AG04449 (cell line): ENCODE measurements around the gene HCN2.

Source experiments
- CTCF ChIA-PET: fragments of 350-600 bp; formaldehyde crosslinking; extraction: SDS; loops from one replicate; lab custom pipeline; 2021; ENCODE audit warnings: antibody characterized with exemption; lab: Yijun Ruan, JAX
- POLR2A ChIA-PET: fragments of 400-600, 350-600 bp; formaldehyde crosslinking; extraction: SDS; loops from one replicate; lab custom pipeline; 2020; ENCODE audit warnings: antibody characterized with exemption, inconsistent platforms; lab: Yijun Ruan, JAX
- DNase-seq: peaks from one replicate; pipeline ENCODE4 v3.0.0-alpha.2; 2010; ENCODE audit warnings: low read depth, low spot score
- H3K4me3 ChIP-seq: 2 replicates; pipeline ENCODE4 v1.5.1; 2011; ENCODE audit warnings: low read depth, mild to moderate bottlenecking, control low read depth, low read length
- TF ChIP-seq, protein P1 (sequence below): IDR thresholded peaks from one replicate; pipeline ENCODE4 v1.5.1; 2011; ENCODE audit warnings: mild to moderate bottlenecking, moderate library complexity, low read length, control low read depth, inconsistent platforms; ENCODE audit not compliant: insufficient read depth; ENCODE audit errors: missing control alignments

HCN2 gene

DNA sequence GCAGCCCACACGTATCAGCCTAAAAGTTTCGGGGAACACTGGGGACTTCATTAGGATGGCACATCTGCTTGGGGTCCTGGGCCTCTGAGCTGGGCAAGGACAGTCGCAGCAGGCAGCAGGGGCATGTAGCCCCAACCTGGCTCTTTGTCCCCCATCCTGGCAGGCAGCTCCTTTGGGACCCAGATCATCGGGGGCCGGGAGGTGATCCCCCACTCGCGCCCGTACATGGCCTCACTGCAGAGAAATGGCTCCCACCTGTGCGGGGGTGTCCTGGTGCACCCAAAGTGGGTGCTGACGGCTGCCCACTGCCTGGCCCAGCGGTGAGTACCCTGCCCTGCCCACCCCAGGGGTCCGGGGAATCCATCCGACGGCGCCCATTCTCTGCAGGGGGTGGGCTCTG lies 42.6 kb upstream of the HCN2 start:
- TF ChIP-seq, protein P1, sequence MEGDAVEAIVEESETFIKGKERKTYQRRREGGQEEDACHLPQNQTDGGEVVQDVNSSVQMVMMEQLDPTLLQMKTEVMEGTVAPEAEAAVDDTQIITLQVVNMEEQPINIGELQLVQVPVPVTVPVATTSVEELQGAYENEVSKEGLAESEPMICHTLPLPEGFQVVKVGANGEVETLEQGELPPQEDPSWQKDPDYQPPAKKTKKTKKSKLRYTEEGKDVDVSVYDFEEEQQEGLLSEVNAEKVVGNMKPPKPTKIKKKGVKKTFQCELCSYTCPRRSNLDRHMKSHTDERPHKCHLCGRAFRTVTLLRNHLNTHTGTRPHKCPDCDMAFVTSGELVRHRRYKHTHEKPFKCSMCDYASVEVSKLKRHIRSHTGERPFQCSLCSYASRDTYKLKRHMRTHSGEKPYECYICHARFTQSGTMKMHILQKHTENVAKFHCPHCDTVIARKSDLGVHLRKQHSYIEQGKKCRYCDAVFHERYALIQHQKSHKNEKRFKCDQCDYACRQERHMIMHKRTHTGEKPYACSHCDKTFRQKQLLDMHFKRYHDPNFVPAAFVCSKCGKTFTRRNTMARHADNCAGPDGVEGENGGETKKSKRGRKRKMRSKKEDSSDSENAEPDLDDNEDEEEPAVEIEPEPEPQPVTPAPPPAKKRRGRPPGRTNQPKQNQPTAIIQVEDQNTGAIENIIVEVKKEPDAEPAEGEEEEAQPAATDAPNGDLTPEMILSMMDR, result no peak
- no peak overlapping the region for H3K4me3 ChIP-seq
- ChIA-PET CTCF (no interaction called here), POLR2A (interaction anchor here (1.1 kb wide), 1 partner anchor 40 kb away, joined by 5 read pairs; no protein-coding TSS in a partner anchor)
- no peak for DNase-seq

DNA sequence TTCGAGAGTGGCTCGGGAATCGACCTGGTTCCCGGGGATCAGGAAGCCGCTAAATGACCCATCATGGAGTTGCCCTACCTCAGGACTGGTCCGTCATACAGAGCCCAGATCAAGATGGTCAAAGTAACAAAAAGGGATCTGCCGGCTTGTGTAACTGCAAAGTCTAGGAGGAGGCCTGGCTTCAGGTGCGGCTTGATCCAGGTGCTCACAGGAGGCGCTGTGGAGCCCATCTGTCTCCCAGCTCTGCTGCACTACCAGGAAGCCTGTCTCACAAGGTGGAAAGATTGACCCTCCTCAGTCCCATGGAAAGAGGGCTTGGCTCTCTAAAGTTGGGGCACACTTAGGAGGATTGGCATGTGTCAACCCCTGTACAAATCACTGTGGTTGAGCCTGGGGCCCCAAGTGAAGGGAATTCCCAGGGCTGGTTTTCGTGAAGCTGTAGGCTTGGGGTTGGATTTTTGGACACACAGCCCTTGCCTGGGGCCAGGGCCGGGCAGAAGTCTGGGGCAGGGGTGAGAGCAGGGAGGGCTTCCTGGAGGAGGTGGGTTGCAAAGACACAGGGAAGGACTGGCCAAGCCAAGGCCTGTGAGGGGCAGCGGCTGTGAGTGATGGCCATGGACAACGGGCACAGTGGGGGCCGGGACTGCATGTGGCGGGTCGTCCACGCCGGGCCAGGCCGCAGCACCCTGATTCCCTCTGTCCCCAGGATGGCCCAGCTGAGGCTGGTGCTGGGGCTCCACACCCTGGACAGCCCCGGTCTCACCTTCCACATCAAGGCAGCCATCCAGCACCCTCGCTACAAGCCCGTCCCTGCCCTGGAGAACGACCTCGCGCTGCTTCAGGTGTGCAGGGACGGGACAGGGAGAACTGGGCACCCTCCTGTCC lies 41.6 kb upstream of the HCN2 start:
- no peak for DNase-seq
- ChIA-PET POLR2A (no interaction called here), CTCF (no interaction called here)
- TF ChIP-seq, protein P1, result no peak
- no peak overlapping the region for H3K4me3 ChIP-seq

DNA sequence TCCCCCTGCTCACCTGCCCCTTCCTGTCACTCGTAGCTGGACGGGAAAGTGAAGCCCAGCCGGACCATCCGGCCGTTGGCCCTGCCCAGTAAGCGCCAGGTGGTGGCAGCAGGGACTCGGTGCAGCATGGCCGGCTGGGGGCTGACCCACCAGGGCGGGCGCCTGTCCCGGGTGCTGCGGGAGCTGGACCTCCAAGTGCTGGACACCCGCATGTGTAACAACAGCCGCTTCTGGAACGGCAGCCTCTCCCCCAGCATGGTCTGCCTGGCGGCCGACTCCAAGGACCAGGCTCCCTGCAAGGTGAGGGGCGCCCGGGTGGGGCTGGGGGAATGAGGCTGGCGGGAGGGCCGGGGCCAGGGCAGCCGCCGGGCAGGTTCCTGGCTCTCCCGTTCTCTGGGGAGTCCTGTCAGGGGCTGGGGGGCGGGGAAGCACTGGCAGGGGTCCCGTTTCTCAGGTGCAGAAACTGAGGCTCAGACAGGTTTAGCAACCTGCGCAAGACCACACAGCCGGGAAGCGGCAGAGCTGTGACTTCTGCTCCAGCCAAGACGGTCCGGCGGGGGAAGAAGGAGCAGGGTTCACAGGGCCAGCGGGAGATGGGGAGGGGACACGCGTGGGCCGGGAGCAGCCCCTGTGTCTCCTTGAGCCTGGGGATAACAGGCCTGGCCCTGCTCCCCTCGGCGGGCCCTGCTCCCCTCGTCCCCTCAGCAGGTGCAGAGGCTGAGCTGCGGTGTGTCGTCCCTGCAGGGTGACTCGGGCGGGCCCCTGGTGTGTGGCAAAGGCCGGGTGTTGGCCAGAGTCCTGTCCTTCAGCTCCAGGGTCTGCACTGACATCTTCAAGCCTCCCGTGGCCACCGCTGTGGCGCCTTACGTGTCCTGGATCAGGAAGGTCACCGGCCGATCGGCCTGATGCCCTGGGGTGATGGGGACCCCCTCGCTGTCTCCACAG lies 40.5 kb upstream of the HCN2 start:
- no peak overlapping the region for H3K4me3 ChIP-seq
- TF ChIP-seq, protein P1, result no peak
- ChIA-PET CTCF (no interaction called here), POLR2A (no interaction called here)
- DNase-seq, result no peak

DNA sequence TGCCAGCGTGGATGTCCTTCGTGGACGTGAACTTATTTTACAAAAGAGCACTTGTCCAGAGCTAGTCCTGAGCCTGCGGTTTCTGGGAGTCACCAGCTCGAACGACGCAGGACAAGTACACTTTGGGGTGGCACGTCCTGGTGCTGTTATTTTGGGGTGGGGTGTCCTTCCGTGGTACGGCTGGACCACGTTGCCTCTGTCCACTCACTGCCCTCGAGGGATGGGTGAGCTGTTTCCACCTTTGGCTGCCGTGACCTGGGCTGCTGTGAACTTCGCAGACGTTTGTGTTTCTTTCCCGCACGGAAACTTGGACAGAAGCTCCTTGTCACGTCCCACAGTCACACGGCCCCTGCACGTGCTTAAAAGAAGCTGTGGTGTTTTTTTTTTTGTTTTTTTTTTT lies 34.9 kb upstream of the HCN2 start:
- no peak for DNase-seq
- H3K4me3 ChIP-seq, result no peak overlapping the region
- CTCF ChIA-PET, result interaction anchor here (1.7 kb wide), 1 partner anchor 44 kb away, joined by 5 read pairs; no protein-coding TSS in a partner anchor
- POLR2A ChIA-PET, result no interaction called here
- TF ChIP-seq, protein P1, result no peak

DNA sequence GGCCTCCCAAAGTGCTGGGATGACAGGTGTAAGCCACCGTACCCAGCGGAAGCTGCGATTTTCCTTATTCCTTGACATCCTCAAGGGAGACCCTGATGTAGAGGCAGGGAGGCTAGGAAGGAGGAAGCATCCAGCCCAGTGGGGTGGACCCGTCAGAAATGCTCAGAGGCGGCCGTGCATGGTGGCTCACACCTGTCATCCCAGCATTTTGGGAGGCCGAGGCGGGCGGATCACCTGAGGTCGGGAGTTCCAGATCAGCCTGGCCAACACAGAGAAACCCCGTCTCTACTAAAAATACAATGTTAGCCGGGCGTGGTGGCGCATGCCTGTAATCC lies 34.2 kb upstream of the HCN2 start:
- DNase-seq, result no peak
- POLR2A ChIA-PET, result no interaction called here
- no peak overlapping the region for H3K4me3 ChIP-seq
- TF ChIP-seq, protein P1, result no peak
- CTCF ChIA-PET, result interaction anchor here (1.0 to 1.7 kb wide), 2 partner anchors 45 to 179 kb away, joined by 3 to 5 read pairs; no protein-coding TSS in a partner anchor
